Hindlimb muscle (tissue), 1 donor: ENCODE measurements around the gene HMCN1. TPM values are rescaled to one million over a fixed set of nuclear protein-coding genes. Genes with fewer than 3 reads are reported as not detected.
"Not testable (repeated sequence)": the region's sequence is repeated elsewhere in the genome, so short reads cannot be mapped to it uniquely, and the experiment has no call there.

ENCODE experiments used
- DNase-seq: peaks from one replicate; pipeline ENCODE4 v3.0.0-alpha.2; 2013
- polyA plus RNA-seq: library from polyadenylated mRNA; unstranded; fragments of 120-200 nt; gene quantifications from one replicate; pipeline ENCODE4 v1.2.1, GENCODE V29; 2013; ENCODE audit not compliant: insufficient read length

The HMCN1 gene
- polyA plus RNA-seq, 1 donor, result 3.9 TPM

- no peak for DNase-seq
Measured at GRCh38 chr1:186164773-186165172, 430.6 kb downstream of the HMCN1 start.

GRCh38 chr1:186165303-186165702, 431.1 kb downstream of the HMCN1 start:
- no peak for DNase-seq

- DNase-seq, result no peak
Measured at GRCh38 chr1:186167096-186167668, 433.0 kb downstream of the HMCN1 start.

- no peak for DNase-seq
Measured at GRCh38 chr1:186175588-186175987, 441.4 kb downstream of the HMCN1 start.

GRCh38 chr1:186178426-186179043, 444.3 kb downstream of the HMCN1 start:
- DNase-seq, result no peak

GRCh38 chr1:186179231-186179630, 445.0 kb downstream of the HMCN1 start:
- DNase-seq, result no peak

GRCh38 chr1:186183219-186183618, 449.0 kb downstream of the HMCN1 start:
- no peak for DNase-seq

GRCh38 chr1:186183970-186184628, 449.9 kb downstream of the HMCN1 start:
- DNase-seq, result no peak

- DNase-seq, result not testable (repeated sequence)
Measured at GRCh38 chr1:186186251-186186650, 452.1 kb downstream of the HMCN1 start.

GRCh38 chr1:186187601-186188000, 453.4 kb downstream of the HMCN1 start:
- DNase-seq, result no peak

GRCh38 chr1:186188004-186188539, 453.9 kb downstream of the HMCN1 start:
- no peak for DNase-seq

GRCh38 chr1:186188736-186189135, 454.5 kb downstream of the HMCN1 start:
- no peak for DNase-seq

GRCh38 chr1:186189156-186189555, 455.0 kb downstream of the HMCN1 start:
- no peak for DNase-seq

- DNase-seq, result no peak
Measured at GRCh38 chr1:186191511-186191910, 457.3 kb downstream of the HMCN1 start.

GRCh38 chr1:186193224-186193623, 459.0 kb downstream of the HMCN1 start:
- DNase-seq, result no peak

GRCh38 chr1:186194107-186194756, 460.0 kb downstream of the HMCN1 start:
- DNase-seq, result no peak

GRCh38 chr1:186195377-186195931, 461.3 kb downstream of the HMCN1 start:
- DNase-seq, result no peak

GRCh38 chr1:186202271-186202764, 468.1 kb downstream of the HMCN1 start:
- no peak for DNase-seq

GRCh38 chr1:186202776-186203175, 468.6 kb downstream of the HMCN1 start:
- no peak for DNase-seq

GRCh38 chr1:186206048-186206570, 471.9 kb downstream of the HMCN1 start:
- DNase-seq, result no peak

GRCh38 chr1:186207391-186208085, 473.3 kb downstream of the HMCN1 start:
- peak; percentile 8 for DNase-seq
